NOMO-1 treated with dmso at 0.1 percent for 144 hours (cell line): ENCODE data around the gene AEBP1.

Experiments
- DNase-seq: peaks from one replicate; lab custom pipeline; 2025; ENCODE audit not compliant: unreplicated experiment; lab: John Stamatoyannopoulos, UW

Gene AEBP1

DNA sequence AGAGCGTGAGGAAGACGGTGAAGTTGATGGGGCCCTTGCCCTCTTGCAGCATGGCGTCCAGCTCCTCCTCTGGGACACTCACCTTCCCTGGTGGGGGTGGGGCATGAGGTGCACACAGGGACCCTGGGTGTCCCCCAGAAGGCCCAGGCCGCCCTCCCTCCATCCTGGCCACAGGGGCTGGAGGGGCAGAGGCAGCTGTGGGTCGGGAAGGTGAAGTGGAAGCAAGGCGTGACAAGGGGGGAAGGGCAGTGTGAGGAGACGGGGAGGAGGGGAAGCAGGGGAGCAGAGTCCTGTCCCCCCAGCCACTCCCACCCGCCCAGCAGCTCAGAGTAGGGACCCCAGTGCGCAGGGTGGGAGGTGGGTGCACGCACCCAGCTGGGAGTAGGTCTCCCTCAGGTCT, 36.2 kb downstream of the AEBP1 start:
- DNase-seq = no peak

DNA sequence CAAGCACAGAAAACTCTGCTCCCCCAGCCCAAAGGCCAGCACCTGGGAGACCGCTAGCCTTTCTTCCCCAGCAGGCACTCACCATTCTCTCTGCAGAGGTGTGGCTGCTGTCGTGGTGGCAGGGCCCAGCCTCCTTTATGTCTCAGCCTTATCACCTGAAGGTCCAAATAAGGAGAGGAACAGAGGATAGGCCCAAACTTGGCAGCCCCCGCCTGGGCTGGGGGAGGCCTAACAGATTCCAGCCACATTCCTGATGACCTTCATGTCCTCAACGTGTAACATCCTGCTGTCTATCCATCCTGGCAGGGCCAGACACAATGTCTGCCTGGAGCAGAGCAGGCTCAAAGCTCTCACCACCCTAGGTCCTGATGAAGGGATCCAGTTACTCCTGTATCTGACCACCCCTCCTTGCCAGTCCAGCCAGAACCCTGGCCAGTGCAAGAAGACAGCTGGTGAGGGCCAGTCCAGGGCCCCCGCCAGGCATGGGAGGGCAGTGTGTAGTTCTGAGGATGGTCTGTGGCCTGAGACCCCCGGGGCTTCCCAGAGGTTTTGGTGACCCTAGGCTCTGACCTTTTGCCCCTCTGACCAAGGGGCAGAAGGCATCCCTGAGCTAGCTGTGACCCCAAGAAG, 37.2 kb downstream of the AEBP1 start, which contains the start of gene MYL7:
Gene MYL7, minus strand, starts transcription at position 112 of the 630 bp plus-strand sequence. Its CDS starts 27 bp downstream, at position 85.
- DNase-seq = no peak

DNA sequence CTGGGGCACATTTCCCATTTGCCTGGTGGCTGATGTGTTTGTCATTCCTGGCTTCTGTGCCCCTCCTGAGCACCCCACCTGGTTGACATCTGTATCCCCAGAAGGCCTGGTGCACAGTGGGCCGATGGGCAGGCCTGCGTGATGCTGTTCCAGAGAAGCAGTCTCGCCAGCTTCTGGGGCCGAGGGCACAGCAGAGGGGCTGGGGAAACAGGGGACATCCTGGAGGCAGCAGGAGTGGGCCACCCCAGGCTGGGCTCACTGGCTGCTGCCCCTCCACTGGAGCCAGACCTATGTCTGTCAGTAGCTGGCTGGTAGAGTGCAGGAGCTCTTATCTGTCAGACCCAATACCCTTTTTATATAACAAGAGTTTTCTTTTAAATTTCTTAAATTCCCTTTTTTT, 37.9 kb downstream of the AEBP1 start:
- no peak for DNase-seq

DNA sequence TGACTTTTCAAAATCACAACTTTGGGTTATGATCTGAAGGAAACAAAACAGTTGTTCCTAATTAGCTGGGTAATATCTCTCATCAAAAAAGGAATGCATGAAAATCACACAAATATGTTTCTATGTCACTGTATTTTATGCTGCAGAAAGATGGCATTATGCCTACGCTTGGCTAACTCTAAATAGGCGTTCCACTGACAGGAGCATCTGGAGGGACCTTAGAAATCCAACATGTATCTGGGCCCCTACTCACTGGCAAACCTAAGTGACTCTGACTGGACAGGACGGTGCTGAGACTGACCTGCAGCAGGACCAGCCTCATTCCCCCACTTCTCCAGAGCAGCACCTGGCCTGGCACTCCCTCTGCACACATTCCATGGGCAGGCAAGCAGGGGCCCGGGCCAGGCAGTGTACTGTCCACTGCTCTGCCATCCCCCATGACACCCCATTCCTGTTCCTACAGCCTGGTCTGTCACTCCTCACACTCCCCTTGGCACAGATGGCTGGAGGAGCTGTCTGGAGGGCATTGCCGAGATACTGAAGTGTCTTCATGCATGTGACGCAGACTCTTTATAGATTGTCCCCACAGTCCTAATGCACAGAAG, 39.6 kb downstream of the AEBP1 start:
- DNase-seq = no peak

- no peak for DNase-seq
These were observed 40.4 kb downstream of the AEBP1 start for GRCh38 chr7:44144426-44144967.

GRCh38 chr7:44144968-44145478, 40.9 kb downstream of the AEBP1 start:
- DNase-seq = no peak

GRCh38 chr7:44145479-44145968, 41.4 kb downstream of the AEBP1 start:
- DNase-seq = no peak

DNA sequence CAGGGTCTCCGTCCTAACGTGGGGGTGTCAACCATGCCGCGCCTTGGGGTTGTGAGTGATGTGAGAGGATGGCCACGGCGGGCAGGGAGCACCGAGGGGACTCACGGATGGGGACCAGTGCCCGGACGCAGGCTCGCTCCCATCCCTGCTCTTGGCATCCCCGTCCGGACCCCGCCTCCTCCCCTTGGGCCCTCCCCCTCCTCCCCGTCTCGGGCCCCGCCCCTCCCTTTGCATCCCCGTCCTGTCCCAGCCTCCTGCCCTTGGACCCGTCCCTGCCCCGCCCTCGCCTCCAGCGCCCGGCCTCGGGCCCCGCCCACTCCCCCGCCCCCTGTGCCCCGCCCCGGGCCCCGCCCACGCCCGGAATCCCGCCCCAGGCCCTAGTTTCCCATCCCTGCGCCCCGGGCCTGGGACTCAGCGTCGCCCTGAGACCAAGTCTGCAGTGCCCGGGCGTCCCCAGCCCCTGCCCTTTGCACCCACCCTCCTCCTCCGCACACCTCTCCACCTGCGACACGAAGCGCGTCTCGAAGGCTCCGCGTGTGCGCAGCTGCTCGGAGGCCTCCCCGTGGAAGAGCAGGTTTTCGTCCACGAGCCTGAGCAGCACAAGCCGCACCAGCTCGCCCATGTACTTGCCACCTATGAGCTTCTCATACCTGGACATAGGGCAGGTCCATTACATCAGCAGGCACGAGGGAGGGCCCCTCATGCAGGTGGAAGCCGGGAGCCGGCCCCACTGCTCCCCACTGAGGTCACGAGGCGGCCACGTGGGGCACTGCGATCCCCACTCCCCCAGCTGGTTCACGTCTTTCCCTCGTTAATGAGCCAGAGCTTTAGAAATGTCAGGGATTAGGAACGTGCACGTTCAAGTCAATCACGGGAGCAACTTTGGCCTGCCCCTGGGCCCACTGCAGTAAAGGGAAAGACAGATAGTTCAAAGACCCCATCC, 42.1 kb downstream of the AEBP1 start:
- no peak for DNase-seq

- DNase-seq = no peak
These were observed 43.2 kb downstream of the AEBP1 start for GRCh38 chr7:44147026-44147991.

GRCh38 chr7:44148166-44148565, 44.0 kb downstream of the AEBP1 start:
- no peak for DNase-seq

- no peak for DNase-seq
These were observed 44.9 kb downstream of the AEBP1 start for GRCh38 chr7:44148961-44149536.

- DNase-seq = no peak
These were observed 45.7 kb downstream of the AEBP1 start for GRCh38 chr7:44149571-44150465.

- DNase-seq = no peak
These were observed 46.3 kb downstream of the AEBP1 start for GRCh38 chr7:44150466-44150832.

- DNase-seq = no peak
These were observed 47.1 kb downstream of the AEBP1 start for GRCh38 chr7:44150966-44151941.

DNA sequence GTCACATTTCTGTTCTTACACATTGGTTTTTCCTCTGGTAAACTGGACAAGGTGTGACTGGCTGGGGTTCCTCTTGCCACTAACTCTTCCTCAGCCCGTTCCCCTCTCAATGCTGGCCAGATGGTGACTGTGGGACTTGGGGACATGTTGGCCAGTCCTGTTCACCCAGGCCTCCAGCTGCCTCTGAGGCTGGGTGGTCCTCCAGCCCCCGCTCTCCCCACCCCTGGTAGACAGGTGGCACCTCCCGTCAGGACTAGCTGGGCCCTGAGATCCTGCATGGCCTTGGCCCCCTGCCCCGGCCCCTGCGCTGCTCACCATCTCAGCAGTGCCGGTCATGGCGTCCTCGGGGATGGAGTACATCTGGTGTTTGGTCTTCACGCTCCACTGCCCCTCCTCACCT, 47.8 kb downstream of the AEBP1 start:
- DNase-seq = no peak

DNA sequence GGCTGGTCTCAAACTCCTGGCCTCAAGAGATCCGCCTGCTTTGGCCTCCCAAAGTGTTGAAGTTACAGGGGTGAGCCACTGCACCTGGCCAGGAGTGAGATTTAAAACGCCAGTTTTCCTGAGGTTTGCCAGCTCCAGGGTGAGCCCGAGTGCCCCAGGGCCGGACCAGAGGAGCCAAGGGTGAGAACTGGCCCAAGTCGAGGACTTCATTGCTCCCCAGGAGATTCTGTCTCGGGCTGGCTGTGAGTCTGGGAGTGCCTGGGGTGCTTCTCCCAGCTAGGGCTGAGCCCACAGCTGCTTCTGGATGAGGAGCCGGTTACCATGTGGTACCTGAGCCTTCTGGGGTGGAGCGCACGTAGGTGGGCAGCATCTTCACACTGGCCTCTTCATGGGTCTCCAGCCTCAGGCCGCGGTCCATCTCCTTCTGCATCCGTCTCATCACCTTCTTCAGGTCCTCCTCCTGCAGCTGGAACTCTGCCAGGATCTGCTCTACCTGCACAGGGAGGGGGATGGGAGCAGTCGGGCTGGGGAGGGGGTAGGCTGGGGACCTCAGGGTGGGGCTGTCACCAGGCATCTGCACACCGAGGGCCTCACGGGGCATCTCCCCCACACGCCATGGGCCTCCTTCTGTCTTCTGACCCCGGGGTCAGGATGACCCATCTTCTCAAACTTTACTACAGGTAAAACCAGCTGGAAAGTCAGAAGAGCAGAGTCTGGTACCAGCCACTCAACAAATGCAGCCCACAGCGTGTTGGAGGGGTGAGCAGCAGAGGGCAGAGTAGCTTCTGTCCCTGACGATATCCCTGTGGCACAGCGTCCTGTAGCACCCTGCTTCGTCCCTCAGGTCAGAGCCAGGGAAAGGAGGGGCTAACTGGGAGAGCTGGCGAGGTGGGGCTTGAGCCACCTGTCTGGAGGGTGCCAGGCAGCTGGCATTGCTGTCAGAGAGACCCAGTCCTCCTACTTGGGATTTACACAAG, 49.1 kb downstream of the AEBP1 start:
- DNase-seq = no peak
